ENCODE data around the gene PSMB10. TPM values are rescaled to one million over a fixed set of nuclear protein-coding genes. Genes with fewer than 3 reads are reported as not detected.

PSMB10 gene
- total and polyA plus RNA-seq, 2 donors (not counting 3 experiments of a cell fraction or from before 2014, with no cell fraction given), result 40.8 to 54.7 TPM

- Histone ChIP-seq H4K20me1 (replicated peaks; ENCODE audit: control insufficient read depth, extremely low read depth, insufficient read depth, low read length) (no peaks in the 10 kb centered on the region), H3K27ac (ENCODE audit: insufficient read depth, low read depth, low read length) (no peak overlapping the region), H3K36me3 (ENCODE audit: control insufficient read depth in 2 of 2, extremely low read depth in 1 of 2, insufficient read depth in 2 of 2, low read length in 2 of 2) (peaks cover 32 to 82% of the 10 kb centered on the region in 2 experiments), H3K9me1 (replicated peaks; ENCODE audit: control insufficient read depth, extremely low read depth, insufficient read depth, low read length) (no peaks in the 10 kb centered on the region), H3K79me2 (ENCODE audit: control insufficient read depth, insufficient read depth, low read length) (no peaks in the 10 kb centered on the region), H3K9me3 (replicated peaks; ENCODE audit: control insufficient read depth, insufficient read depth, low read length) (no peaks in the 10 kb centered on the region), H3K9ac (replicated peaks; ENCODE audit: extremely low read depth, insufficient read depth, low read length) (no peak overlapping the region), H3K4me2 (ENCODE audit: insufficient read depth, low read length) (no peak overlapping the region), H2AFZ (ENCODE audit: low read depth, low read length) (no peak overlapping the region), H3K4me1 (ENCODE audit: control insufficient read depth, extremely low read depth, insufficient read depth, low read length) (no peaks in the 10 kb centered on the region), H3K4me3 (replicated peaks in 1 of 3; ENCODE audit: insufficient read depth in 1 of 3, low read depth in 1 of 3, low read length in 3 of 3) (no peak overlapping the region), H3K27me3 (ENCODE audit: control insufficient read depth in 2 of 2, insufficient read depth in 2 of 2, low read length in 2 of 2) (no peaks in the 10 kb centered on the region)
- FAIRE-seq, result no peak
- dilution Hi-C loops (cut with MboI; ENCODE audit: extremely low pct_ligation_motif_present, low sequenced_read_pairs), result no loop called here
- POLR2A ChIA-PET, result no interaction called here
- no TSS peak for BruUV-seq (replicated peaks)
- no peak for DNase-seq (ENCODE audit: low read depth, low spot score)
- TF ChIP-seq MAX (IDR thresholded peaks at IDR 0.05; ENCODE audit: insufficient read depth, insufficient read length) (no peak), MYC (IDR thresholded peaks at IDR 0.05; ENCODE audit: low read depth, low read length) (no peak), FOS (IDR thresholded peaks at IDR 0.05; ENCODE audit: borderline replicate concordance, insufficient read depth, low read length) (no peak), GATA2 (IDR thresholded peaks at IDR 0.05; ENCODE audit: insufficient read depth, insufficient read length, low read depth, low read length) (no peak), JUN (IDR thresholded peaks at IDR 0.05; ENCODE audit: borderline replicate concordance, insufficient read depth, insufficient read length, low read depth) (no peak), POLR2A (IDR thresholded peaks at IDR 0.05; ENCODE audit: low read depth, low read length) (no peak), POLR2AphosphoS5 (IDR thresholded peaks at IDR 0.05; ENCODE audit: insufficient read depth, low read depth, low read length) (no peak), CTCF (IDR thresholded peaks at IDR 0.05; ENCODE audit: extremely low read depth in 1 of 2, insufficient read depth in 1 of 2, low read depth in 1 of 2, low read length in 2 of 2) (no peak)
- intact Hi-C loops (cut with micrococcal nuclease), result no loop called here
- CTCF ChIA-PET, result interaction anchor here (0.8 to 2.8 kb wide), 4 partner anchors 24 to 94 kb away, joined by 3 to 9 read pairs (median 3); partner anchors contain the start of gene NRN1L
These were observed 13.0 kb upstream of the PSMB10 start for GRCh38 chr16:67949645-67950044.

All from endothelial cell of umbilical vein (primary cell).